ENCODE results near the gene IFNA17. TPM values are rescaled to one million over a fixed set of nuclear protein-coding genes. Genes with fewer than 3 reads are reported as not detected.

IFNA17 gene
- total RNA-seq, 1 experiment from 2014 or later = not detected

DNA sequence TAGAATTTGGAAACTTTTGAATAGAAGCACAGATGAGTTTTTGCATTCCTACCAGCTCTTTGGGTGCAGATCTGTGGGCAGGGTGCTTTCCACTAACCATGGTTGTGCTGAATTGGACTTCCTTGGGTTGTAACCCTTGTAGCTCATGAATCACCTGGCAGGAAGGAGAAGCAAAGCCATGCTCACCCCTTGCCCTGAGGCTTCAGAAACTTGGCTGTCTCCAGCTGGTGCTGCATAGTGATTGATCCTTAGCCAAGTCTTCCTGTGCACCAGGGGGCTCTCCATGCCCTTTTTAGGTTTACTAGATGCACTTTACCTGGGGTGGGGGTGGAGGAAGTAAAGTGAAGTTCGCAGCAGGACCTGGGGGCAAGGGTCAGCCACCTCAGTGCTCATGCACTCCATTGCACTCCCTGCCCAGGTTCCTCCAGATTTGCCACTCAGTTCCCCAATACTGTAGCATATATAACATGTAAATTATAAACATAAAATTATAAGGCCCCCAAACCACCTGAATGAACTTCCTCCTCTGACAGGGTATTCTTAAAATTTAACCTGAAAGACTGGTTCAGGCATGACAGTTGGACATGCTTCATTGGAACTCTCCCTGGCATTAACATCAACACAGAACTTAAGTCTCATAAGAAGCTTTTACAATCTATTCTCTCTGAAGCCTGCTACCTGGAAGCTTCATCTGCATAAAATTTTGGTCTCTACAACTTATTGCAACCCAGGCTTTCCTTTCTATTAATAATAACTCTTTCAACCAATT lies 37.6 kb upstream of the IFNA17 start:
- Histone ChIP-seq H4K8ac (replicated peaks; ENCODE audit: insufficient read length, low read depth, low read length) (no peak overlapping the region), H4K91ac (ENCODE audit: insufficient read length, low read depth, low read length) (no peak overlapping the region), H3K23me2 (ENCODE audit: insufficient read length, low read depth, low read length, poor library complexity, severe bottlenecking) (no peaks in the 10 kb centered on the region), H3K4ac (ENCODE audit: low read depth, low read length) (no peak overlapping the region), H3K79me1 (ENCODE audit: insufficient read depth, low read depth, low read length, poor library complexity, severe bottlenecking) (no peaks in the 10 kb centered on the region), H2BK120ac (ENCODE audit: low read depth, low read length, poor library complexity, severe bottlenecking) (no peak overlapping the region), H2AK5ac (ENCODE audit: insufficient read length, low read length) (no peak overlapping the region), H3K14ac (ENCODE audit: insufficient read depth, low read length) (no peak overlapping the region), H3T11ph (ENCODE audit: low read length) (no peak overlapping the region), H4K20me1 (ENCODE audit: control insufficient read depth, insufficient read depth, insufficient read length) (no peaks in the 10 kb centered on the region), H2AFZ (ENCODE audit: low read length) (no peak overlapping the region), H4K5ac (ENCODE audit: insufficient read length, low read depth, low read length) (no peak overlapping the region), H3K18ac (ENCODE audit: insufficient read length, low read depth, low read length) (no peak overlapping the region), H2BK15ac (ENCODE audit: low read depth, low read length) (no peak overlapping the region), H3K79me2 (ENCODE audit: insufficient read depth, low read length) (no peaks in the 10 kb centered on the region), H2BK20ac (ENCODE audit: low read depth, low read length, poor library complexity, severe bottlenecking) (no peak overlapping the region), H2BK5ac (ENCODE audit: insufficient read length, low read length) (no peak overlapping the region), H3K27me3 (ENCODE audit: insufficient read depth, low read length) (peaks cover 45% of the 10 kb centered on the region), H3K4me1 (ENCODE audit: insufficient read depth, low read length) (no peaks in the 10 kb centered on the region), H3K4me2 (ENCODE audit: insufficient read depth, insufficient read length, low read length) (no peak overlapping the region), H3K23ac (ENCODE audit: insufficient read length, low read depth, low read length) (no peak overlapping the region), H3K27ac (ENCODE audit: insufficient read length, low read depth, low read length) (no peak overlapping the region), H3K56ac (ENCODE audit: insufficient read length, low read depth, low read length) (no peak overlapping the region), H3K9ac (ENCODE audit: extremely low read depth, insufficient read length, low read length) (no peak overlapping the region), H2BK12ac (ENCODE audit: insufficient read length, low read depth, low read length) (no peak overlapping the region), H3K9me3 (ENCODE audit: control insufficient read depth, low read depth, low read length) (no peaks in the 10 kb centered on the region)
- no CpG with 5 or more reads among the region's 1 CpG for WGBS (ENCODE audit: extremely low coverage, insufficient read length, low lambda C conversion rate)
- Mint-ChIP-seq H3K27ac (no peak overlapping the region), H3K27me3 (ENCODE audit: low read depth) (peaks cover 90% of the 10 kb centered on the region), H3K4me3 (no peak overlapping the region), H3K36me3 (ENCODE audit: insufficient read depth in 1 of 3, low read depth in 3 of 3) (no peaks in the 10 kb centered on the region; a peak in 1 of 7 replicates), H3K4me1 (peaks cover 0 to 6% of the 10 kb centered on the region in 2 experiments; a peak in 2 of 4 replicates), H3K9me3 (no peaks in the 10 kb centered on the region; a peak in 1 of 5 replicates)
- TF ChIP-seq, protein P1, sequence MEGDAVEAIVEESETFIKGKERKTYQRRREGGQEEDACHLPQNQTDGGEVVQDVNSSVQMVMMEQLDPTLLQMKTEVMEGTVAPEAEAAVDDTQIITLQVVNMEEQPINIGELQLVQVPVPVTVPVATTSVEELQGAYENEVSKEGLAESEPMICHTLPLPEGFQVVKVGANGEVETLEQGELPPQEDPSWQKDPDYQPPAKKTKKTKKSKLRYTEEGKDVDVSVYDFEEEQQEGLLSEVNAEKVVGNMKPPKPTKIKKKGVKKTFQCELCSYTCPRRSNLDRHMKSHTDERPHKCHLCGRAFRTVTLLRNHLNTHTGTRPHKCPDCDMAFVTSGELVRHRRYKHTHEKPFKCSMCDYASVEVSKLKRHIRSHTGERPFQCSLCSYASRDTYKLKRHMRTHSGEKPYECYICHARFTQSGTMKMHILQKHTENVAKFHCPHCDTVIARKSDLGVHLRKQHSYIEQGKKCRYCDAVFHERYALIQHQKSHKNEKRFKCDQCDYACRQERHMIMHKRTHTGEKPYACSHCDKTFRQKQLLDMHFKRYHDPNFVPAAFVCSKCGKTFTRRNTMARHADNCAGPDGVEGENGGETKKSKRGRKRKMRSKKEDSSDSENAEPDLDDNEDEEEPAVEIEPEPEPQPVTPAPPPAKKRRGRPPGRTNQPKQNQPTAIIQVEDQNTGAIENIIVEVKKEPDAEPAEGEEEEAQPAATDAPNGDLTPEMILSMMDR (conservative IDR thresholded peaks at IDR 0.05) = no peak
- DNase-seq = no peak
